ENCODE data around the gene JPH2. TPM values are rescaled to one million over a fixed set of nuclear protein-coding genes. Genes with fewer than 3 reads are reported as not detected.
"Not testable (repeated sequence)": the region's sequence is repeated elsewhere in the genome, so short reads cannot be mapped to it uniquely, and the experiment has no call there.

JPH2 gene
- total RNA-seq = 7.9 TPM
- long read RNA-seq, full-length matches to known transcripts = 23 of 34 reads
- long read RNA-seq, partial matches to known transcripts = 5 of 34 reads
- long read RNA-seq, other reads (novel, unspliced or antisense) = 6 of 34 reads

DNA sequence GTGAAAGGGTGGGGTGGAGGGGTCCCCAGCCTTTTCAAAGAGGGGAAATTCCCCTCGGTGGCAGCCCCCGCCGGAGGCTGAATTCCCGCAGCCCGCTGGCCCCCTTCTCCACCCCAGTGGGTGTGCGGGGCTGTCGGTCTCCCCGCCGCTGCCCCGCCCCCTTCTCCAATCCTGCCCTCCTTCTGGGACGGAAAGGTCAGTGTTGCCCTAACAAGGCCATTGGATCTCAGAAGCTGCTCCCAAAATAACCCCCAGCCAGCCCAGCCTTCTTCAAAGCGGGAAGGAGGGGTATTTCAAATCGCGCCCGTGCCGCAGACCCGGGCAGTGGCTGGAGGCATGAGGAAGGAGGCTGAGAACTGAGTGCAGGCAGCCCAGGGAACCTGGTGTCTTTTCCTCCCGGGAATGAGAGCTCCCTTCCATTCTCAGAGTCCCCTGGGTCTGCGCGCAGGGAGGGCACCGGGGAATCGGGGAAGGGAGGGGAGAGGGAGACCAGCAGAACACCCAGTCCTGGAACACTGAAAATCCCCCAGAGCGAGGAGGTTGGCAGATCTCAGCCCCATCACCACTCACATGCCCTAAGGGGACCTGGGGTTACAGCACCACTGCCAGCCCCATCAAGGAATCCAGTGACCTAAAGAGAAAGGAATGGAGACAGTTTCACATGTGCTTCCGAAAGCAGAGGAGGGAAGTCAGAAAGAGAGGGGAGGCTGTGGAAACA, at the start of gene JPH2:
Gene JPH2, minus strand, starts transcription at position 135 of the 718 bp plus-strand sequence. CDS start 483 bp downstream, outside the sequence.
- DNase-seq (no peak), ATAC-seq (peak; percentile 58)
- Histone ChIP-seq H3K27ac (peak within 1 kb of the TSS; percentile 34), H3K36me3 (no peaks in the 10 kb centered on the region), H3K4me3 (peak within 1 kb of the TSS; percentile 46), H3K27me3 (peaks cover 21% of the 10 kb centered on the region), H3K4me1 (peaks cover 14% of the 10 kb centered on the region), H3K9me3 (no peaks in the 10 kb centered on the region)
- TF ChIP-seq CTCF (IDR thresholded peaks at IDR 0.05) = no peak
- intact Hi-C loops (cut with DNase I) = no loop called here

GRCh38 chr20:44235702-44236101, 48.7 kb upstream of the JPH2 start:
- Histone ChIP-seq H3K36me3 (no peaks in the 10 kb centered on the region), H3K27ac (no peak overlapping the region), H3K27me3 (no peaks in the 10 kb centered on the region), H3K4me3 (no peak overlapping the region), H3K9me3 (no peaks in the 10 kb centered on the region), H3K4me1 (no peaks in the 10 kb centered on the region)
- no peak for TF ChIP-seq CTCF (IDR thresholded peaks at IDR 0.05)
- DNase-seq (no peak), ATAC-seq (no peak)
- intact Hi-C loops (cut with DNase I) = no loop called here

- no peak overlapping the region for H3K4me3 ChIP-seq
- no peak for TF ChIP-seq CTCF (IDR thresholded peaks at IDR 0.05)
- no peaks in the 10 kb centered on the region for H3K4me1 ChIP-seq
- H3K27ac ChIP-seq = no peak overlapping the region
- DNase-seq = no peak
- intact Hi-C loops (cut with DNase I) = no loop called here
- no peaks in the 10 kb centered on the region for H3K27me3 ChIP-seq
- H3K9me3 ChIP-seq = no peaks in the 10 kb centered on the region
- ATAC-seq = no peak
- no peaks in the 10 kb centered on the region for H3K36me3 ChIP-seq
Observed at GRCh38 chr20:44234566-44235317, 47.8 kb upstream of the JPH2 start.

- Histone ChIP-seq H3K36me3 (no peaks in the 10 kb centered on the region), H3K27ac (no peak overlapping the region), H3K4me1 (no peaks in the 10 kb centered on the region), H3K27me3 (no peaks in the 10 kb centered on the region), H3K9me3 (no peaks in the 10 kb centered on the region), H3K4me3 (no peak overlapping the region)
- DNase-seq (no peak), ATAC-seq (no peak)
- no peak for TF ChIP-seq CTCF (IDR thresholded peaks at IDR 0.05)
- intact Hi-C loops (cut with DNase I) = no loop called here
Observed at GRCh38 chr20:44233436-44234016, 46.5 kb upstream of the JPH2 start.

GRCh38 chr20:44232469-44232856, 45.5 kb upstream of the JPH2 start:
- intact Hi-C loops (cut with DNase I); DNase-seq; H3K9me3 ChIP-seq; ATAC-seq; H3K27ac ChIP-seq; H3K4me3 ChIP-seq; H3K27me3 ChIP-seq; H3K4me1 ChIP-seq; H3K36me3 ChIP-seq: not testable (repeated sequence)
